ENCODE results near the gene TBR1. TPM values are rescaled to one million over a fixed set of nuclear protein-coding genes. Genes with fewer than 3 reads are reported as not detected.

TBR1 gene
- total RNA-seq, 1 experiment from 2014 or later: 0.15 TPM

- H3K9me2 ChIP-seq (replicated peaks; ENCODE audit: insufficient read depth, low read length): no peaks in the 10 kb centered on the region
- no peaks in the 10 kb centered on the region for H3K79me2 ChIP-seq (ENCODE audit: low read length)
- no peak overlapping the region for H2AFZ ChIP-seq (ENCODE audit: low read length)
- no peak for DNase-seq
- no peaks in the 10 kb centered on the region for H3K4me1 ChIP-seq (ENCODE audit: low read length)
- no peak overlapping the region for H3K4me3 ChIP-seq (ENCODE audit: low read length)
- no peaks in the 10 kb centered on the region for H3K27me3 ChIP-seq (ENCODE audit: low read length)
- no peak overlapping the region for H3K9ac ChIP-seq (ENCODE audit: low read length)
- H3K9me3 ChIP-seq (ENCODE audit: low read length): no peaks in the 10 kb centered on the region
- no peaks in the 10 kb centered on the region for H4K20me1 ChIP-seq (ENCODE audit: insufficient read depth, low read depth, low read length)
- H3K4me2 ChIP-seq (ENCODE audit: low read depth, low read length, poor library complexity, severe bottlenecking): no peak overlapping the region
- no peaks in the 10 kb centered on the region for H3K36me3 ChIP-seq (ENCODE audit: insufficient read depth, low read length)
- no peak overlapping the region for H3K27ac ChIP-seq (ENCODE audit: low read length)
Measured at GRCh38 chr2:161430386-161430785, 14.3 kb downstream of the TBR1 start.

- Histone ChIP-seq H3K9me3 (ENCODE audit: low read length) (no peaks in the 10 kb centered on the region), H3K4me2 (ENCODE audit: low read depth, low read length, poor library complexity, severe bottlenecking) (no peak overlapping the region), H3K27me3 (ENCODE audit: low read length) (no peaks in the 10 kb centered on the region), H3K9ac (ENCODE audit: low read length) (no peak overlapping the region), H3K4me1 (ENCODE audit: low read length) (no peaks in the 10 kb centered on the region), H3K4me3 (ENCODE audit: low read length) (no peak overlapping the region), H3K79me2 (ENCODE audit: low read length) (no peaks in the 10 kb centered on the region), H3K27ac (ENCODE audit: low read length) (no peak overlapping the region), H3K36me3 (ENCODE audit: insufficient read depth, low read length) (no peaks in the 10 kb centered on the region), H3K9me2 (replicated peaks; ENCODE audit: insufficient read depth, low read length) (no peaks in the 10 kb centered on the region), H4K20me1 (ENCODE audit: insufficient read depth, low read depth, low read length) (no peaks in the 10 kb centered on the region), H2AFZ (ENCODE audit: low read length) (no peak overlapping the region)
- no peak for DNase-seq
Measured at GRCh38 chr2:161432107-161432506, 16.0 kb downstream of the TBR1 start.

GRCh38 chr2:161434118-161434517 is 18.0 kb downstream of the TBR1 start:
- no peak overlapping the region for H3K4me2 ChIP-seq (ENCODE audit: low read depth, low read length, poor library complexity, severe bottlenecking)
- no peak overlapping the region for H2AFZ ChIP-seq (ENCODE audit: low read length)
- no peaks in the 10 kb centered on the region for H3K79me2 ChIP-seq (ENCODE audit: low read length)
- no peak overlapping the region for H3K9ac ChIP-seq (ENCODE audit: low read length)
- H3K9me3 ChIP-seq (ENCODE audit: low read length): no peaks in the 10 kb centered on the region
- H3K4me1 ChIP-seq (ENCODE audit: low read length): no peaks in the 10 kb centered on the region
- H3K36me3 ChIP-seq (ENCODE audit: insufficient read depth, low read length): no peaks in the 10 kb centered on the region
- no peaks in the 10 kb centered on the region for H3K27me3 ChIP-seq (ENCODE audit: low read length)
- no peak overlapping the region for H3K4me3 ChIP-seq (ENCODE audit: low read length)
- no peaks in the 10 kb centered on the region for H4K20me1 ChIP-seq (ENCODE audit: insufficient read depth, low read depth, low read length)
- H3K9me2 ChIP-seq (replicated peaks; ENCODE audit: insufficient read depth, low read length): no peaks in the 10 kb centered on the region
- no peak for DNase-seq
- H3K27ac ChIP-seq (ENCODE audit: low read length): no peak overlapping the region

- H3K4me2 ChIP-seq (ENCODE audit: low read depth, low read length, poor library complexity, severe bottlenecking): no peak overlapping the region
- no peaks in the 10 kb centered on the region for H4K20me1 ChIP-seq (ENCODE audit: insufficient read depth, low read depth, low read length)
- H3K9ac ChIP-seq (ENCODE audit: low read length): no peak overlapping the region
- DNase-seq: no peak
- H3K4me3 ChIP-seq (ENCODE audit: low read length): no peak overlapping the region
- no peaks in the 10 kb centered on the region for H3K4me1 ChIP-seq (ENCODE audit: low read length)
- H3K9me3 ChIP-seq (ENCODE audit: low read length): no peaks in the 10 kb centered on the region
- H3K27me3 ChIP-seq (ENCODE audit: low read length): no peaks in the 10 kb centered on the region
- H2AFZ ChIP-seq (ENCODE audit: low read length): no peak overlapping the region
- no peaks in the 10 kb centered on the region for H3K36me3 ChIP-seq (ENCODE audit: insufficient read depth, low read length)
- H3K79me2 ChIP-seq (ENCODE audit: low read length): no peaks in the 10 kb centered on the region
- no peak overlapping the region for H3K27ac ChIP-seq (ENCODE audit: low read length)
- H3K9me2 ChIP-seq (replicated peaks; ENCODE audit: insufficient read depth, low read length): no peaks in the 10 kb centered on the region
Measured at GRCh38 chr2:161436411-161436810, 20.3 kb downstream of the TBR1 start.

- Histone ChIP-seq H3K4me1 (ENCODE audit: low read length) (peaks cover 11% of the 10 kb centered on the region), H3K9me3 (ENCODE audit: low read length) (no peaks in the 10 kb centered on the region), H3K4me2 (ENCODE audit: low read depth, low read length, poor library complexity, severe bottlenecking) (no peak overlapping the region), H3K27me3 (ENCODE audit: low read length) (no peaks in the 10 kb centered on the region), H3K9me2 (replicated peaks; ENCODE audit: insufficient read depth, low read length) (no peaks in the 10 kb centered on the region), H4K20me1 (ENCODE audit: insufficient read depth, low read depth, low read length) (no peaks in the 10 kb centered on the region), H3K4me3 (ENCODE audit: low read length) (no peak overlapping the region), H2AFZ (ENCODE audit: low read length) (no peak overlapping the region), H3K9ac (ENCODE audit: low read length) (no peak overlapping the region), H3K27ac (ENCODE audit: low read length) (no peak overlapping the region), H3K79me2 (ENCODE audit: low read length) (no peaks in the 10 kb centered on the region), H3K36me3 (ENCODE audit: insufficient read depth, low read length) (no peaks in the 10 kb centered on the region)
- no peak for DNase-seq
Measured at GRCh38 chr2:161438598-161438997, 22.5 kb downstream of the TBR1 start.

GRCh38 chr2:161445097-161445496 is 29.0 kb downstream of the TBR1 start:
- Histone ChIP-seq H3K9me3 (ENCODE audit: low read length) (no peaks in the 10 kb centered on the region), H3K4me3 (ENCODE audit: low read length) (no peak overlapping the region), H3K9me2 (replicated peaks; ENCODE audit: insufficient read depth, low read length) (no peaks in the 10 kb centered on the region; the same call in 1 of the 2 replicates), H3K4me1 (ENCODE audit: low read length) (peaks cover 11% of the 10 kb centered on the region), H3K27ac (ENCODE audit: low read length) (no peak overlapping the region), H3K79me2 (ENCODE audit: low read length) (no peaks in the 10 kb centered on the region), H2AFZ (ENCODE audit: low read length) (no peak overlapping the region), H3K4me2 (ENCODE audit: low read depth, low read length, poor library complexity, severe bottlenecking) (no peak overlapping the region), H3K27me3 (ENCODE audit: low read length) (no peaks in the 10 kb centered on the region), H4K20me1 (ENCODE audit: insufficient read depth, low read depth, low read length) (no peaks in the 10 kb centered on the region), H3K9ac (ENCODE audit: low read length) (no peak overlapping the region), H3K36me3 (ENCODE audit: insufficient read depth, low read length) (no peaks in the 10 kb centered on the region)
- DNase-seq: no peak

GRCh38 chr2:161448431-161448830 is 32.3 kb downstream of the TBR1 start:
- Histone ChIP-seq H3K79me2 (ENCODE audit: low read length) (no peaks in the 10 kb centered on the region), H3K36me3 (ENCODE audit: insufficient read depth, low read length) (no peaks in the 10 kb centered on the region), H3K4me3 (ENCODE audit: low read length) (no peak overlapping the region), H3K9me3 (ENCODE audit: low read length) (no peaks in the 10 kb centered on the region), H3K27me3 (ENCODE audit: low read length) (no peaks in the 10 kb centered on the region), H4K20me1 (ENCODE audit: insufficient read depth, low read depth, low read length) (no peaks in the 10 kb centered on the region), H3K27ac (ENCODE audit: low read length) (no peak overlapping the region), H3K4me2 (ENCODE audit: low read depth, low read length, poor library complexity, severe bottlenecking) (no peak overlapping the region), H2AFZ (ENCODE audit: low read length) (no peak overlapping the region), H3K9me2 (replicated peaks; ENCODE audit: insufficient read depth, low read length) (no peaks in the 10 kb centered on the region; the same call in 1 of the 2 replicates), H3K9ac (ENCODE audit: low read length) (no peak overlapping the region), H3K4me1 (ENCODE audit: low read length) (no peaks in the 10 kb centered on the region)
- no peak for DNase-seq

- H2AFZ ChIP-seq (ENCODE audit: low read length): no peak overlapping the region
Measured at GRCh38 chr2:161471631-161472030, 55.5 kb downstream of the TBR1 start.

GRCh38 chr2:161474920-161475319 is 58.8 kb downstream of the TBR1 start:
- H3K4me1 ChIP-seq (ENCODE audit: low read length): no peaks in the 10 kb centered on the region
- no peaks in the 10 kb centered on the region for H3K79me2 ChIP-seq (ENCODE audit: low read length)
- H3K27me3 ChIP-seq (ENCODE audit: low read length): no peaks in the 10 kb centered on the region
- H3K36me3 ChIP-seq (ENCODE audit: insufficient read depth, low read length): no peaks in the 10 kb centered on the region
- no peaks in the 10 kb centered on the region for H4K20me1 ChIP-seq (ENCODE audit: insufficient read depth, low read depth, low read length)
- H3K4me2 ChIP-seq (ENCODE audit: low read depth, low read length, poor library complexity, severe bottlenecking): no peak overlapping the region
- no peaks in the 10 kb centered on the region for H3K9me3 ChIP-seq (ENCODE audit: low read length)
- no peak overlapping the region for H2AFZ ChIP-seq (ENCODE audit: low read length)
- no peak overlapping the region for H3K4me3 ChIP-seq (ENCODE audit: low read length)
- no peak for DNase-seq
- H3K9me2 ChIP-seq (replicated peaks; ENCODE audit: insufficient read depth, low read length): no peaks in the 10 kb centered on the region
- H3K27ac ChIP-seq (ENCODE audit: low read length): no peak overlapping the region
- no peak overlapping the region for H3K9ac ChIP-seq (ENCODE audit: low read length)

More at GRCh38 chr2:161471631-161472030, 55.5 kb downstream of the TBR1 start:
- no peak for DNase-seq
- Histone ChIP-seq H3K9me3 (ENCODE audit: low read length) (no peaks in the 10 kb centered on the region), H3K4me1 (ENCODE audit: low read length) (no peaks in the 10 kb centered on the region), H3K4me2 (ENCODE audit: low read depth, low read length, poor library complexity, severe bottlenecking) (no peak overlapping the region), H3K36me3 (ENCODE audit: insufficient read depth, low read length) (no peaks in the 10 kb centered on the region), H3K9me2 (replicated peaks; ENCODE audit: insufficient read depth, low read length) (no peaks in the 10 kb centered on the region), H3K4me3 (ENCODE audit: low read length) (no peak overlapping the region), H3K9ac (ENCODE audit: low read length) (no peak overlapping the region), H3K27me3 (ENCODE audit: low read length) (no peaks in the 10 kb centered on the region), H3K79me2 (ENCODE audit: low read length) (no peaks in the 10 kb centered on the region), H3K27ac (ENCODE audit: low read length) (no peak overlapping the region), H4K20me1 (ENCODE audit: insufficient read depth, low read depth, low read length) (no peaks in the 10 kb centered on the region)

Measured in Karpas-422 (cell line).